Measurements from ENCODE around the gene POU3F2.

The POU3F2 gene

DNA sequence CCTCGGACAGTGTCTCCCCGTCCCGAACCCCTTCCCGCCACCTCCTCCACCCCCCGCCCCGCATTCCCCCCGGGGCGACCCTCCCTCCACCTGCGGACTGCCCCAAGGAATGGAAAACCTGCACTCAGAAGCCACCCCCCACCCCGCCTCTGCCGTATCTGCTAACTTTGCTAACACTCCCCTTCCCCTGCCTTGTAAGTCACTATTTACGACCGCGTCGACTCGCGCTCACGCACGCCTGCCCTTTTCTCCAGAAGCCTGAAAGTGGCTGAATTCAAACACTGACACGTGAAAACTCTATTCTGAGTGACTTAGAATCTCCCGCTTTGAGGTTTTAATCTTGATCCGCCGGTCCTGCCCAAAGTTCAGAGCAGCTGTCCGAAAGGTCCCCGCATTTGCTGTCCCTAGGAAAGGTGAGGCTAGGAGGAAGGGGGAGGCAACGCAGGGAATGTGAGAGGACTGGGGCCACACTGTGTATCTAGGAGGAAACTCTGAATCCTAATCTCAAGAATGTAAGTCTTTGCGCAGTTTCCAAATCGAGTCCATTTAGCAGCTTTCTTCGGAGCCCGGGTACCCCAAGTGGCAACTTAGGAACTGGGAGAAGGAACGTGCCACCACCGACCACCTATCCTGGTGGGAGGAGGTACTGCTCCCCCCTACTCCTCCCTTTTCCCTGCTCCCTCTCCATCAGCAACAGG lies 9.3 kb upstream of the POU3F2 start:
- in situ Hi-C loops (cut with MboI; ENCODE audit: low sequenced_read_pairs), result loop anchor here (25.0 kb wide), 3 partner anchors 188 to 788 kb away; no protein-coding TSS in a partner anchor
- H3K4me1 ChIP-seq, result peaks cover 34% of the 10 kb centered on the region
- peak overlapping the region; percentile 35 for H3K4me3 ChIP-seq
- DNase-seq (ENCODE audit: low spot score in 2 of 2), result peak in 1 of 2 experiments; percentile 56
- no peaks in the 10 kb centered on the region for H3K27me3 ChIP-seq (ENCODE audit: low read depth)
- no peaks in the 10 kb centered on the region for H3K36me3 ChIP-seq (replicated peaks)
- no peaks in the 10 kb centered on the region; the same call in 1 of the 2 replicates for H3K9me3 ChIP-seq

DNA sequence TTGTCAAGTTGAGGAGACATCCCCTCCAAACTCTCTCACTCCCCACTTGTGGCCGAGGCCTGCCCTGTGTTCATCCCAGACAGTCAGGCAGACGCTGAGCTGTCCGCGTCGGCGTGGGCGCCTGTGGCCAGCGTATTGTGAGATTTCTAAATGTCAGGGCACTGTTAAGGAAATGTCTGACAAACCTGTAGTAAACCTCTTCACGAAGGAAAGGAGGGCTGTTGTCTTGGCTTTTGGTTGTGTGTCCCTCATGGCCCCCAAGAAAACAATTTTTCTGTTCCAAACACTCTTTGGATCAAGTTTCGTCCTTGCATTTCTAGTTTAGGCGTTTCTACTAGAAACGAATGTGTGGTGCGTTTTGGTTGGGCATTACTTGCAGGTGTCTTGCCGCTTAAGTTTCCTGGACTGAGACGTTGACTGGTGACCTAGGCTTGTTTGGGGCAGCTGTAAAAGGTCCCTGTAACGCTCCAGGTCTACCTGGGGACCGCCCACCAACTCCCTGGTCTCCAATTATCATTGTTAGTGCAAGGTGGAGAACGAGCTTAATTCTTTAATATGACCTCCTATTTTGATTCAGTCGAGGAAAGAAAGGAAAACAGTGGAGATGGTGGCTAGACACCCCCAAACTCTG lies 8.7 kb upstream of the POU3F2 start:
- H3K4me1 ChIP-seq, result peaks cover 34% of the 10 kb centered on the region
- no peaks in the 10 kb centered on the region for H3K36me3 ChIP-seq (replicated peaks)
- in situ Hi-C loops (cut with MboI; ENCODE audit: low sequenced_read_pairs), result loop anchor here (25.0 kb wide), 3 partner anchors 188 to 788 kb away; no protein-coding TSS in a partner anchor
- no peak overlapping the region for H3K4me3 ChIP-seq
- no peak for DNase-seq (ENCODE audit: low spot score in 2 of 2)
- H3K9me3 ChIP-seq, result no peaks in the 10 kb centered on the region; the same call in 1 of the 2 replicates
- H3K27me3 ChIP-seq (ENCODE audit: low read depth), result no peaks in the 10 kb centered on the region

DNA sequence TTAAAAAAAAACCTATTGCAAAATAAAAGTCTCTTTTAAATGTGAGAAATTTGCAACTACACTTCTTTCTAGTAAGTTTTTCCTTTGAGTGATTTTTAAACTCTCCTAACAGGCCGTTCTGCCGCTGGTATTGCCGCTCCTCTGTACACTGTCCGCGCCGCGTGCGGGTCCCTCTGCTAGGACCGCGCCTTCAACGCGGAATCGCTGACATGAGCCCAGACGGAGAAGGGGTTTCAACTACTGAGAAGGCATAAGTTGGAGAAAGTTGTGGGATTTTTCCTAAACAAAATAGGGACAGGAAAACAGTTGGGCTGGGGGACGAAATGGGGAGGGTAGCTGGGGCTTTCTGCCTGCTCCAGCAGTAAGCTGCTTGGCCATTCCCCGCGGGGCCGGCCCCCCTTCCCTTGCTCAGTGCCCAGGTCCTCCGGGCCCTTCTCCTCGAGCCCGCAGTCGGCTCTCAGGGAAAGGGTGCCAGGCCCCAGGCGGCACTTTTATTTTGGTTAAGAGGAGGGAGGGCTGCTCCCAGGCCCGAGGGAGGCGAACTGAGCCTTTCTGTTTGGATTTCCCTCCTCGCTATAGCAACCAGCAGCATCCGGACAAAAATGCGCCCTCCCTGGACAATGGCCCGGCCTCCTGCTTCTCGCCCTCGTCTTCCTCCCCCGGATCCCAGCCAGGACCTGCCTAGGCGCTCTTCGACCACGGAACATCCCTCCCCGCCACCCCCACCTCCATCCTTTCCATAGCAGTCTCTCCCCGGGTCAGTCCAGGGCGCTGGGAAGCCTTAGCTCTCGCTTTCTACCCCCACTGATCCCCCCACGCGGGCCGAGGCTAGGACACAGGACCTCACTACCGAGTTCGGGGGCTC lies 6.8 kb upstream of the POU3F2 start:
- in situ Hi-C loops (cut with MboI; ENCODE audit: low sequenced_read_pairs), result loop anchor here (25.0 kb wide), 3 partner anchors 190 to 790 kb away; no protein-coding TSS in a partner anchor
- DNase-seq (ENCODE audit: low spot score in 2 of 2), result peak; percentile 57 to 84
- Histone ChIP-seq H3K27me3 (ENCODE audit: low read depth) (no peaks in the 10 kb centered on the region), H3K9me3 (no peaks in the 10 kb centered on the region; the same call in 1 of the 2 replicates), H3K4me1 (peaks cover 34% of the 10 kb centered on the region), H3K36me3 (replicated peaks) (no peaks in the 10 kb centered on the region), H3K4me3 (no peak overlapping the region)

DNA sequence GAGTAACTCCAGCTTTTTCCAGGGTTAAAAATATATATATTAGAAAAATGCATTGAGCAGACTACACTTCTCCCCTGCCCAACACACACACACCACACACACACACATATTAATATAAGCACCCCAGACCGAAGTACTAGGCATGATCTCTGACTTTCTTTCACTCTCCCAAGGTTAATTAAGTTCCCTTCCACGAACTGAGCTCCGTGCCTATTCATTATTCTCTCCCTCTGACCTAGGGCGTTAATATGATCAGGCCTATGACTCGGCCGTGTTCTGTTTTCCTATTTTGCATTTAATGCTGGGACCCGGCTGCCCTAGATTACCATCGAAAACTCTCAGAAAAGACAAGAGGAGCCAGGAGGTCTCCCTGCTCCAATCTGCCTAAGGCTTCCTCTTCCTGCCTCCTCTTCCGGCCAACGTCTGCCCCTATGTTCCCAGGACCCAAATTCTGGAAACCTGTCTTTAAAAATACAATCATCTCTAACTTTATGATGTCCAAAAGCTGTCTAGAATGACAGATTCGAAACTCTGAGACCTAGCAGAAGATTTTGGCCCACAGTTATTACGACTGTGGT lies 6.1 kb upstream of the POU3F2 start:
- peak in 1 of 2 experiments; percentile 20 for DNase-seq (ENCODE audit: low spot score in 2 of 2)
- in situ Hi-C loops (cut with MboI; ENCODE audit: low sequenced_read_pairs), result loop anchor here (25.0 kb wide), 3 partner anchors 191 to 791 kb away; no protein-coding TSS in a partner anchor
- H3K9me3 ChIP-seq, result no peaks in the 10 kb centered on the region; the same call in 1 of the 2 replicates
- no peaks in the 10 kb centered on the region for H3K36me3 ChIP-seq (replicated peaks)
- no peak overlapping the region for H3K4me3 ChIP-seq
- H3K4me1 ChIP-seq, result peaks cover 37% of the 10 kb centered on the region
- H3K27me3 ChIP-seq (ENCODE audit: low read depth), result no peaks in the 10 kb centered on the region

DNA sequence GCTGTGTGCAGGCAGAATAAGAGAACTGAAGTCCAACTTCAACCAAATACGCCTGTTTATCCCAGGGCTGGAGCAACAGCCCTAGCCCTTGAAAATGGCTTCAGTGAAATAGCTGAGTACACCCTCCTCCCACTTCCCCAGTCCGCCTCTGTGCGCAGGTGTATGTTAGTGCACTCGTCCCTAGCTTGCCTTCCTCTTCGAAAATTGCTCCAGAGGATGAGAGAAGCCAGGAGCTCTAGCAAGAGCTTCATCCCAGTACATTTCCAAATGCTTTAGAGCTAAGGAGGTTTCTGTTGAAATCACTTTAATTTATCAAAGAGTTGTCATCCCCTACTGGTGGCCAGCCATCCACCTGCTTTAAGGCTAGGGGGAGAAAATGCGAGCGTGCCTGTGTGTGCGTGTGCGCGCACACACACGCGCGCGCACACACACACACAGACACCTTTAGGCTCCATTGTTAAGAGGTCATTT lies 5.4 kb upstream of the POU3F2 start:
- no peaks in the 10 kb centered on the region; the same call in 1 of the 2 replicates for H3K9me3 ChIP-seq
- no peaks in the 10 kb centered on the region for H3K36me3 ChIP-seq (replicated peaks)
- no peak overlapping the region for H3K4me3 ChIP-seq
- peaks cover 43% of the 10 kb centered on the region for H3K4me1 ChIP-seq
- no peaks in the 10 kb centered on the region for H3K27me3 ChIP-seq (ENCODE audit: low read depth)
- in situ Hi-C loops (cut with MboI; ENCODE audit: low sequenced_read_pairs), result loop anchor here (25.0 kb wide), 3 partner anchors 192 to 792 kb away; no protein-coding TSS in a partner anchor
- DNase-seq (ENCODE audit: low spot score in 2 of 2), result peak in 1 of 2 experiments; percentile 35

DNA sequence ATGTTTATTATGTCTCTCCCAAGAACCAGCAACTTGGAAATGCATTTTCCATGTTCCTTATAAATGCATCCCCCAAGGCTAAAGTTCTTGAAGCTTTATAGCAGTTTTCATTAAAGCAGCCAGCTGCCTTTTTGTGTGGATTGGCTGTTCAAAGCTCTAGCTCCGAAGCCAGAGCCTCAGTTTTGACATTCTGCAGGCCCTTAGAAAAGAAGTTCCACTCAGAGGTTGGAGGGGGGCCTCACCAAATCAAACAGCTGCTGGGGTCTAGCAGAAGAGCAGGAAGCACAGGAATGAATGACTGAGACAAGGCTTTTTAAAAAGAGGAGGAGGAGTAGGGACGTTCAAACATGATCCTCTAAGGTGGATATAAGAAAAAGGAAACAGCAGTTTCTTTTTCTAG lies 4.2 kb upstream of the POU3F2 start:
- Histone ChIP-seq H3K36me3 (replicated peaks) (no peaks in the 10 kb centered on the region), H3K4me3 (no peak overlapping the region), H3K4me1 (peaks cover 43% of the 10 kb centered on the region), H3K27me3 (ENCODE audit: low read depth) (no peaks in the 10 kb centered on the region), H3K9me3 (no peaks in the 10 kb centered on the region; the same call in 1 of the 2 replicates)
- DNase-seq (ENCODE audit: low spot score in 2 of 2), result no peak
- in situ Hi-C loops (cut with MboI; ENCODE audit: low sequenced_read_pairs), result loop anchor here (25.0 kb wide), 3 partner anchors 193 to 793 kb away; no protein-coding TSS in a partner anchor

DNA sequence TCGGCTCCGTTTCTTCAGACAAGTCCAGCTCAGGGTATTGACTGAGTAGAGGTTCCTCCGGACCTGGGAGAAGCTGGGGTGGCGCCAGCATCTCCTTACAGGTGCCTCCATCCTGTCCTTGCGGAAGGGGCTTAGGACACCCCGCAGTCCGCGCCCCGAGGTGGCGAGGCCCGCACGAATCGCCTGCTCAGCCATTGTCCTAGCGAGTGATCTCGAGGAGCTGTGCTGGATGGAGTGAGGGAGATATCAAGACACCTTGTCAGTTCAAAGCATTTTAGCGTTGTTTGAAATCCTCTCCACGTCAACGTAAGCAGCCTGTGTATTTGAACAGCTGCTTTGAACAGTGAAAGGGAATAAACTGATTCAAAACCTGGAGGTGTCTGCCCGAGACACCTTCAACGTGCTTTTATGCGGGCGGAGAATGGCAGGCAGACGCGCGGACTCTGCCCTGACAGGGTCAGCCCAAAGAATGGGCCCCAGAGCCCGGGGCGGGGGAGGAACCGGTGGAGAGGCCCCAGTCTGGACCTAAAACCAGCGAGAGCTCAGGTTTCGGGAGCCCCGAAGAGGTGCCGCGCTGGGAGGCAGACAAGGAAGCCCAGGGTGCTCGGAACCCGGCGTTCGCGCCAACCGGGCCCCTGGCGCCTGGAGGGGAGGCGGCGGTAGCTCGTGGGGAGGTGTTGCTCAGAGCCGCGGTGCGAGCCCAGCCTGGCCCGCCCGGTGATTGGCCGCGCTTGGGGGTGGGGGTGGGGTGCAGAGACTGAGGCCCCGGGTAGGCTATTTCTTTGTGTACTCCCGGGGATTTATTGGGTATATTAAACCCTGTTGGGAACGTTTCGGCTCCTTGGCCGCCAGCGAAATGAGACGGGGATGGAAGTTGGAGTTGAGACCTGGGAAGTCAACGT lies 3.1 kb upstream of the POU3F2 start:
- Histone ChIP-seq H3K4me3 (no peak overlapping the region), H3K9me3 (no peaks in the 10 kb centered on the region; the same call in 1 of the 2 replicates), H3K4me1 (peaks cover 43% of the 10 kb centered on the region), H3K36me3 (replicated peaks) (no peaks in the 10 kb centered on the region), H3K27me3 (ENCODE audit: low read depth) (no peaks in the 10 kb centered on the region)
- in situ Hi-C loops (cut with MboI; ENCODE audit: low sequenced_read_pairs), result loop anchor here (25.0 kb wide), 3 partner anchors 194 to 794 kb away; no protein-coding TSS in a partner anchor
- no peak for DNase-seq (ENCODE audit: low spot score in 2 of 2)

DNA sequence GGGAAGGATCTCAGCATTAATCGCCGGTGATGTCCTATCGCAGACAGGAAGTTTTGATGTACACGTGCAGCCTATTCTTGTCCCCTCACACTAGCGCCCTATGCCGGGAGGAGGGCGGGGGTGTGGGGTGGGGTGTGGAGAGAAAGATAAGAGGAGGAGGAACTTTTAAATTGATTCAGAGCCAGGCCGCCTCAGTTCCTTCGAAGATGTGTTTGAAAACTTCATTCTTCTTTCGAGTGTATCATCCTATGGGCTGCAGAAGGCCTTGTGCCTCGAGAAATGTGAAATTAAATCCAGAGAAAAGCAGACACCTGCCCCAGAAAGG lies 2.5 kb upstream of the POU3F2 start:
- no peak for DNase-seq (ENCODE audit: low spot score in 2 of 2)
- Histone ChIP-seq H3K4me3 (no peak overlapping the region), H3K27me3 (ENCODE audit: low read depth) (no peaks in the 10 kb centered on the region), H3K4me1 (peaks cover 38% of the 10 kb centered on the region), H3K36me3 (replicated peaks) (no peaks in the 10 kb centered on the region), H3K9me3 (no peaks in the 10 kb centered on the region; the same call in 1 of the 2 replicates)
- in situ Hi-C loops (cut with MboI; ENCODE audit: low sequenced_read_pairs), result loop anchor here (25.0 kb wide), 3 partner anchors 195 to 795 kb away; no protein-coding TSS in a partner anchor

DNA sequence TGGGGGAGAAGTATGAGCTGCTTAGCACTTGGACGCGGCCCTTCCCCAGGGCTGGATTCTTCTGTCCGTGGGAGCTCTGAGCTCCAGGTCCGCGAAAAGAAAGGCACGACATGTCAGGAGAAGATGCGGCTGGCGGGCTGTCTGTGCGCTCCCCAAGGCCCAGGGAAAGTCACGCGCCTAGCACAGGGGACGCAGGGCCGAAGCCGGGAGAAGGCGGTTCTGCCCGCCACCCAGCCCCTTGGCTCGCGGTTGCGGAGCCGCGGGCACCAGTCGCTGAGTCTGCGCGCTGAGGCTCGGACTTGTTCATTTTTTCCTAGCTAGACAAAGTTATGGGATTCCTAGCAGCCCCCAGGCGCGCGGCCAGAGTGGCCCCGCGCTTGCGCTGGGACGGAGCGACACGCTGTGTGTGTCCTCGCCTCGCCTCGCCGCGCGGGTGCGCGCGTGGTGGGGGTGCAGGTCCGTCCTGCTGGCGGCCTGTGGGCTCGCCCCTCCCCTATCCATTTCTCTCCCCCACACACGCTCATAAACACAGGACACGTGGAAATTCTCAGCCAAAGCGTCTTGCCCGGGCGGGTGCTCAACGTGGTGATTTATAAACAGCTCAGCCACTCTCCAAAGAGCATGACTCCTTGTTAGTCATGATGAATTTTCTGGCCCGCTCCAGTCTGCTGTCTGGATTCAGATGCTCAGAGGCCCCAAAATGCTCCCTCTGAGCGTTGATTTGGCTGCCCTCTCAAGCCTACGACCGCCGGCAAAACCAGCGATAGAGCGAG lies 1.9 kb upstream of the POU3F2 start:
- no peaks in the 10 kb centered on the region for H3K27me3 ChIP-seq (ENCODE audit: low read depth)
- no peaks in the 10 kb centered on the region for H3K36me3 ChIP-seq (replicated peaks)
- DNase-seq (ENCODE audit: low spot score in 2 of 2), result no peak
- H3K4me3 ChIP-seq, result peak overlapping the region; percentile 74
- H3K9me3 ChIP-seq, result no peaks in the 10 kb centered on the region
- peaks cover 32% of the 10 kb centered on the region for H3K4me1 ChIP-seq
- in situ Hi-C loops (cut with MboI; ENCODE audit: low sequenced_read_pairs), result loop anchor here (25.0 kb wide), 3 partner anchors 195 to 795 kb away; no protein-coding TSS in a partner anchor

DNA sequence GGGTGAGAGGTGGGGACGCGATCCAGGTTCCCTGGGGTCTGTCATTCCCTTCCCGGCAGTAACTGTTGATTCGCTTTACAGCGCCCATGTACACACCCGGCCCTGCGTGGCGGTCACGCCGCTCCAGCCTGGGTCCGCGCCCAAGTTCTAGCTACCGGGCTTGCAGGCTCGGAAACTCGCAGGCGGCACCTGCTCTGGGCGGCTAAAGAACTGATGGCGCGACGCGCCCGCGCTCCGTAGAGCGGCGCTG lies 1.4 kb upstream of the POU3F2 start:
- peaks cover 29% of the 10 kb centered on the region for H3K4me1 ChIP-seq
- H3K27me3 ChIP-seq (ENCODE audit: low read depth), result no peaks in the 10 kb centered on the region
- peak overlapping the region; percentile 74 for H3K4me3 ChIP-seq
- DNase-seq (ENCODE audit: low spot score in 2 of 2), result peak in 1 of 2 experiments; percentile 75
- no peaks in the 10 kb centered on the region for H3K9me3 ChIP-seq
- H3K36me3 ChIP-seq (replicated peaks), result no peaks in the 10 kb centered on the region
- in situ Hi-C loops (cut with MboI; ENCODE audit: low sequenced_read_pairs), result loop anchor here (25.0 kb wide), 3 partner anchors 196 to 796 kb away; no protein-coding TSS in a partner anchor

DNA sequence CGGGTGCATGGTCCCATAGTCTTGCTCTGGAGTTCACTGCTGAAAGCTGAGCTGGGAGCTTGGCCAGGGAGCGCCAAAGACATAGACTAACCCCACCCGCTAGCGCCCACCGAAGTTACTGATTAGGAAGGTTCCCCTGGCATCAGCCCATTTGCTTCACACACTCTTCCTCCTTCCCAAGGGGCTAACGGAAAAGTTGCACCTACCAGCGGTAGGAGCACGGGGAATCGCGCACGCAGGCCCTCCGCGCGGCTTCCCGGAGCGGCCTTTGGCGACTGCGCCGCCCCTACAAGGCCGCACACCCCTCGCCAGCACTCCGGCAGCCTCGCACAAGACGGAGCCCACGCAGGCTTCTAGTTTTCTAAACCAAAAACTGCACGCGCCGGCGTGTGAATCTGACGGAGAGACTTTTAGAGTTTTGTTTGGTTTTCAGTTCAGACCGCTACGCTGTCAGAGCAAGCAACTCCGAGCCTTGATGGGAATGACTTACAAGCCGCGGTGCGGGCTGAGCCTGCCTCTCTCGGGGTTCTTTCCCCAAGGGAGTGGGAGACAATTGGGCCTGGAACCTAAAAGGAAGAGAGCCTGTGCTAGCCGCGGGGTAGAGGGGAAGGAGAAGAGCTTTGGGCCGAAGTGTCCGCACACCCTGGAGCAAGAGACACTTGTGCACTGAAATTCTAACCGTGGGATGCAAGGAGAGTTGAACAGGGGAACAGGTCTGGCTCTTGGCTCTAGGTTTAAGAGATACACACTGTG lies 891 bp upstream of the POU3F2 start:
- H3K9me3 ChIP-seq, result no peaks in the 10 kb centered on the region
- H3K36me3 ChIP-seq (replicated peaks), result no peaks in the 10 kb centered on the region
- DNase-seq (ENCODE audit: low spot score in 2 of 2), result peak; percentile 54 to 61
- H3K4me1 ChIP-seq, result peaks cover 28% of the 10 kb centered on the region
- peak overlapping the region; percentile 74 for H3K4me3 ChIP-seq
- in situ Hi-C loops (cut with MboI; ENCODE audit: low sequenced_read_pairs), result loop anchor here (25.0 kb wide), 3 partner anchors 196 to 796 kb away; no protein-coding TSS in a partner anchor
- no peaks in the 10 kb centered on the region for H3K27me3 ChIP-seq (ENCODE audit: low read depth)
